H1 (cell line): ENCODE results near the gene CHEK2. TPM values are rescaled to one million over a fixed set of nuclear protein-coding genes. Genes with fewer than 3 reads are reported as not detected.

ENCODE experiments used
- KDM5A ChIP-seq: fragments of 200-600 bp; IDR thresholded peaks from 2 replicates; pipeline ENCODE4 v1.7.1; 2012; ENCODE audit warnings: mild to moderate bottlenecking, low read length, inconsistent platforms, mixed read lengths
- polyA plus RNA-seq, 7 experiments: library from polyadenylated mRNA; depleted of rRNA in 3 of 7; stranded (reverse) in 5 of 7; unstranded in 2 of 7; fragments of >200 nt in 5 of 7; fragments of 200-250 nt in 2 of 7; gene quantifications; 1 replicate in 5 of 7; 2 replicates in 1 of 7; 4 replicates in 1 of 7; pipeline versions ENCODE4 v1.2.1 to v1.2.3, GENCODE V29; 2011 to 2013; ENCODE audit warnings: missing spikeins in 2 of 7, mixed read lengths in 2 of 7
- total RNA-seq: library from RNA; stranded (reverse); fragmentation: NEBNext Ultra II Directional; extraction: Animal tissue kit (Norgen Biotek cat#: 25700); gene quantifications from 2 replicates; pipeline ENCODE4 v1.2.1, GENCODE V29; 2021

The CHEK2 gene
- total and polyA plus RNA-seq, 2 of the 8 experiments (the other 6 are each of a cell fraction or from before 2014, with no cell fraction given), result 74.9 to 89.5 TPM

DNA sequence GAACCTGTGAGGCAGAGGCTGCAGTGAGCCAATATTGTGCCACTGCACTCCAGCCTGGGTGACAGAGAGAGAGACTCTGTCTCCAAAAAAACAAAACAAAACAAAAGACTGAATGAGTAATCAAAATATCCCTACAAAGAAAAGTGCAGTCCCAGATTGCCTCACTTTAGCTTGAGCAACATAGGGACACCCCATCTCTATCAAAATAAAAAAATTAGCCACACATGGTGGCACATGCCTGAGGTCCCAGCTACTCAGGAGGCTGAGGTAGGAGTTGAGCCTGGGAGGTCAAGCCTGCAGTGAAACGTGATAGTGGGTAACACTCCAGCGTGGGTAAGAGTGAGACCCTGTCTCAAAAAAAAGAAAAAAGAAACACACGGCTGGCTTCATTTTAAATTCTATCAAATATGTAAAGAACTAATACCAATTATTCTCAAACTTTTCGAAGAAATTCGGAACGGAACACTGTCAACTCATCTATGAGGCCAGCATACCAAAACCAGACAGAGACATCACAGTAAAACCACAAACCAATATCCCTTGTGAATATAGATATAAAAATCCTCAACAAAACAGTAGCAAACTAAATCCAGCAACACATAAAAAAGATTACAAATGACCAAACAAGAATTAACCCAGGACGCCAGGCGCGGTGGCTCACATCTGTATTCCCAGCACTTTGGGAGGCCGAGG is 12.9 kb downstream of the CHEK2 start (continued):
- TF ChIP-seq KDM5A, result no peak
